ENCODE measurements around the gene GREB1L. TPM values are rescaled to one million over a fixed set of nuclear protein-coding genes. Genes with fewer than 3 reads are reported as not detected.
"Not testable (repeated sequence)": the region's sequence is repeated elsewhere in the genome, so short reads cannot be mapped to it uniquely, and the experiment has no call there.

Gene GREB1L
- total RNA-seq, 1 donor from 2014 or later, result 0.20 TPM

- no peak for DNase-seq (ENCODE audit: low read depth, low spot score)
Measured at GRCh38 chr18:21363348-21363747, 121.3 kb downstream of the GREB1L start.

GRCh38 chr18:21364471-21364870 lies 122.4 kb downstream of the GREB1L start:
- DNase-seq (ENCODE audit: low read depth, low spot score), result no peak

GRCh38 chr18:21366896-21367295 lies 124.9 kb downstream of the GREB1L start:
- DNase-seq (ENCODE audit: low read depth, low spot score), result no peak

GRCh38 chr18:21369146-21369545 lies 127.1 kb downstream of the GREB1L start:
- DNase-seq (ENCODE audit: low read depth, low spot score), result no peak

- not testable (repeated sequence) for DNase-seq (ENCODE audit: low read depth, low spot score)
Measured at GRCh38 chr18:21369597-21369996, 127.6 kb downstream of the GREB1L start.

GRCh38 chr18:21383031-21383430 lies 141.0 kb downstream of the GREB1L start:
- DNase-seq (ENCODE audit: low read depth, low spot score), result no peak

- no peak for DNase-seq (ENCODE audit: low read depth, low spot score)
Measured at GRCh38 chr18:21386523-21387240, 144.7 kb downstream of the GREB1L start.

- no peak for DNase-seq (ENCODE audit: low read depth, low spot score)
Measured at GRCh38 chr18:21387886-21388285, 145.9 kb downstream of the GREB1L start.

- DNase-seq (ENCODE audit: low read depth, low spot score), result no peak
Measured at GRCh38 chr18:21389283-21389682, 147.3 kb downstream of the GREB1L start.

GRCh38 chr18:21389903-21390302 lies 147.9 kb downstream of the GREB1L start:
- DNase-seq (ENCODE audit: low read depth, low spot score), result no peak

GRCh38 chr18:21391074-21391673 lies 149.1 kb downstream of the GREB1L start:
- no peak for DNase-seq (ENCODE audit: low read depth, low spot score)

- DNase-seq (ENCODE audit: low read depth, low spot score), result no peak
Measured at GRCh38 chr18:21393986-21394385, 152.0 kb downstream of the GREB1L start.

GRCh38 chr18:21398121-21398520 lies 156.1 kb downstream of the GREB1L start:
- DNase-seq (ENCODE audit: low read depth, low spot score), result no peak

GRCh38 chr18:21402272-21402671 lies 160.2 kb downstream of the GREB1L start:
- DNase-seq (ENCODE audit: low read depth, low spot score), result no peak

GRCh38 chr18:21404426-21404825 lies 162.4 kb downstream of the GREB1L start:
- DNase-seq (ENCODE audit: low read depth, low spot score), result no peak

- DNase-seq (ENCODE audit: low read depth, low spot score), result no peak
Measured at GRCh38 chr18:21406116-21406515, 164.1 kb downstream of the GREB1L start.

- DNase-seq (ENCODE audit: low read depth, low spot score), result no peak
Measured at GRCh38 chr18:21408681-21409080, 166.6 kb downstream of the GREB1L start.

- DNase-seq (ENCODE audit: low read depth, low spot score), result no peak
Measured at GRCh38 chr18:21433436-21433835, 191.4 kb downstream of the GREB1L start.

GRCh38 chr18:21439431-21439846 lies 197.4 kb downstream of the GREB1L start:
- DNase-seq (ENCODE audit: low read depth, low spot score), result no peak

- no peak for DNase-seq (ENCODE audit: low read depth, low spot score)
Measured at GRCh38 chr18:21441670-21442069, 199.6 kb downstream of the GREB1L start.

- no peak for DNase-seq (ENCODE audit: low read depth, low spot score)
Measured at GRCh38 chr18:21443776-21444464, 201.9 kb downstream of the GREB1L start.

GRCh38 chr18:21444465-21445212 lies 202.6 kb downstream of the GREB1L start:
- no peak for DNase-seq (ENCODE audit: low read depth, low spot score)
